Endothelial cell of umbilical vein (primary cell): ENCODE measurements around the gene PRPF40B. TPM values are rescaled to one million over a fixed set of nuclear protein-coding genes. Genes with fewer than 3 reads are reported as not detected.

Experiments
- BruUV-seq: library from RNA; stranded (reverse); fragments of 400-500 nt; replicated peaks from 2 replicates; lab custom pipeline; 2021; lab: Mats Ljungman, UMichigan
- CTCF ChIA-PET: fragments of 300-600, 350-600 bp; sonication (Branson Sonifier 250); formaldehyde crosslinking; loops from one replicate; lab custom pipeline; 2021; ENCODE audit warnings: antibody characterized with exemption, inconsistent platforms; lab: Charles Lee
- POLR2A ChIA-PET: fragments of 300-600, 350-600 bp; sonication (Branson Sonifier 250); formaldehyde crosslinking; loops from one replicate; lab custom pipeline; 2021; ENCODE audit warnings: antibody characterized with exemption, inconsistent platforms; lab: Charles Lee
- DNase-seq: peaks from one replicate; pipeline ENCODE4 v3.0.0-alpha.2; 2011; ENCODE audit warnings: low read depth, low spot score
- FAIRE-seq: peaks from 2 replicates; lab custom pipeline; 2011; peaks lifted over from hg19 to GRCh38; lab: Jason Lieb, UNC
- H2AFZ ChIP-seq: 2 replicates; pipeline ENCODE4 v1.6.0; 2012; ENCODE audit warnings: low read depth, low read length, control low read depth, inconsistent platforms
- H3K27ac ChIP-seq: 2 replicates; pipeline ENCODE4 v1.5.1; 2011; ENCODE audit warnings: low read depth, mild to moderate bottlenecking, control low read depth, low read length, moderate library complexity; ENCODE audit not compliant: insufficient read depth
- H3K27me3 ChIP-seq, 2 experiments: 2 replicates each; pipeline versions ENCODE4 v1.6.0 to v1.6.1; 2011; ENCODE audit warnings: low read length in 2 of 2, mixed read lengths in 1 of 2; ENCODE audit not compliant: control insufficient read depth in 2 of 2, insufficient read depth in 2 of 2
- H3K36me3 ChIP-seq, 2 experiments: 2 replicates in 1 of 2; 3 replicates in 1 of 2; pipeline ENCODE4 v1.5.1; 2011; ENCODE audit warnings: low read length in 2 of 2, mild to moderate bottlenecking in 1 of 2, moderate library complexity in 1 of 2; ENCODE audit not compliant: control insufficient read depth in 2 of 2, insufficient read depth in 2 of 2; ENCODE audit errors: extremely low read depth in 1 of 2
- H3K4me1 ChIP-seq: 3 replicates; pipeline ENCODE4 v1.5.1; 2011; ENCODE audit warnings: mild to moderate bottlenecking, low read length; ENCODE audit not compliant: control insufficient read depth, insufficient read depth; ENCODE audit errors: extremely low read depth
- H3K4me2 ChIP-seq: 2 replicates; pipeline ENCODE4 v1.6.1; 2011; ENCODE audit warnings: low read length, control low read depth, mixed read lengths; ENCODE audit not compliant: insufficient read depth
- H3K4me3 ChIP-seq, 3 experiments: fragments of 200-600 bp in 1 of 3; sonication (generic), shearing (Covaris generic) in 1 of 3; replicated peaks in 1 of 3; 2 replicates each; pipeline ENCODE4 v1.5.1; 2011 to 2016; ENCODE audit warnings: control low read depth in 3 of 3, low read length in 3 of 3, mild to moderate bottlenecking in 2 of 3, inconsistent platforms in 1 of 3, low read depth in 1 of 3, moderate library complexity in 1 of 3; ENCODE audit not compliant: insufficient read depth in 1 of 3
- H3K79me2 ChIP-seq: 2 replicates; pipeline ENCODE4 v1.6.0; 2012; ENCODE audit warnings: low read length, inconsistent platforms; ENCODE audit not compliant: control insufficient read depth, insufficient read depth
- H3K9ac ChIP-seq: replicated peaks from 2 replicates; pipeline ENCODE3; 2011; ENCODE audit warnings: low read length, control low read depth; ENCODE audit not compliant: insufficient read depth; ENCODE audit errors: extremely low read depth
- H3K9me1 ChIP-seq: replicated peaks from 3 replicates; pipeline ENCODE4 v1.6.0; 2011; ENCODE audit warnings: mild to moderate bottlenecking, low read length; ENCODE audit not compliant: control insufficient read depth, insufficient read depth; ENCODE audit errors: extremely low read depth
- H3K9me3 ChIP-seq: replicated peaks from 2 replicates; pipeline ENCODE4 v1.5.1; 2012; ENCODE audit warnings: low read length, inconsistent platforms; ENCODE audit not compliant: control insufficient read depth, insufficient read depth
- H4K20me1 ChIP-seq: replicated peaks from 2 replicates; pipeline ENCODE3; 2011; ENCODE audit warnings: mild to moderate bottlenecking, low read length; ENCODE audit not compliant: control insufficient read depth, insufficient read depth; ENCODE audit errors: extremely low read depth
- CTCF ChIP-seq, 2 donors: IDR thresholded peaks; 1 replicate in 1 of 2; 2 replicates in 1 of 2; pipeline ENCODE4 v1.5.1; 2011; ENCODE audit warnings: low read length in 2 of 2, mild to moderate bottlenecking in 2 of 2, moderate library complexity in 2 of 2, control low read depth in 1 of 2, inconsistent platforms in 1 of 2, low read depth in 1 of 2; ENCODE audit not compliant: insufficient read depth in 1 of 2; ENCODE audit errors: extremely low read depth in 1 of 2
- EZH2 ChIP-seq: IDR thresholded peaks from 2 replicates; pipeline ENCODE4 v1.6.1; 2012; ENCODE audit warnings: borderline replicate concordance, low read depth, mild to moderate bottlenecking, moderate library complexity, low read length, inconsistent platforms; ENCODE audit not compliant: severe bottlenecking
- FOS ChIP-seq: IDR thresholded peaks from 2 replicates; pipeline ENCODE4 v1.6.1; 2011; ENCODE audit warnings: mild to moderate bottlenecking, low read length, moderate library complexity, borderline replicate concordance; ENCODE audit not compliant: insufficient read depth
- GATA2 ChIP-seq: IDR thresholded peaks from 2 replicates; pipeline ENCODE4 v1.7.0; 2011; ENCODE audit warnings: low read depth, mild to moderate bottlenecking, moderate library complexity, mixed read lengths, low read length; ENCODE audit not compliant: insufficient read length, insufficient read depth
- JUN ChIP-seq: IDR thresholded peaks from 2 replicates; pipeline ENCODE4 v1.6.1; 2011; ENCODE audit warnings: borderline replicate concordance, low read depth; ENCODE audit not compliant: insufficient read length, insufficient read depth
- MAX ChIP-seq: IDR thresholded peaks from 2 replicates; pipeline ENCODE4 v1.6.1; 2011; ENCODE audit not compliant: insufficient read depth, insufficient read length
- MYC ChIP-seq: IDR thresholded peaks from one replicate; pipeline ENCODE4 v1.6.1; 2011; ENCODE audit warnings: mild to moderate bottlenecking, low read depth, low read length
- POLR2A ChIP-seq: IDR thresholded peaks from 2 replicates; pipeline ENCODE4 v1.6.1; 2012; ENCODE audit warnings: low read depth, mild to moderate bottlenecking, control low read depth, low read length
- POLR2AphosphoS5 ChIP-seq: IDR thresholded peaks from 2 replicates; pipeline ENCODE4 v1.6.1; 2012; ENCODE audit warnings: low read depth, mild to moderate bottlenecking, control low read depth, low read length, moderate library complexity; ENCODE audit not compliant: insufficient read depth
- dilution Hi-C: fragments of 300-500 bp; cut with MboI; formaldehyde crosslinking; loops from one replicate; pipeline ENCODE4 v1.15.0; 2019; ENCODE audit warnings: low sequenced_read_pairs; ENCODE audit not compliant: extremely low pct_ligation_motif_present
- intact Hi-C: fragments of 100-400 bp; cut with micrococcal nuclease; formaldehyde crosslinking; loops from one replicate; pipeline ENCODE4 v1.10.0; 2022
- polyA plus RNA-seq, 4 experiments: library from polyadenylated mRNA; depleted of rRNA in 3 of 4; stranded (reverse) in 3 of 4; unstranded in 1 of 4; fragments of >200 nt; gene quantifications; 2 replicates each; pipeline versions ENCODE4 v1.2.1 to v1.2.3, GENCODE V29; 2011 to 2012; ENCODE audit warnings: missing spikeins in 1 of 4
- total RNA-seq: library from RNA; stranded (reverse); gene quantifications from 2 replicates; pipeline ENCODE4 v1.2.3, GENCODE V29; 2021

PRPF40B gene
- total and polyA plus RNA-seq, 2 donors (not counting 3 experiments of a cell fraction or from before 2014, with no cell fraction given): 5.4 to 9.9 TPM

- no TSS peak for BruUV-seq
Measured at GRCh38 chr12:49674318-49674981, 51.1 kb downstream of the PRPF40B start.

More at GRCh38 chr12:49674318-49674981, 51.1 kb downstream of the PRPF40B start:
- Histone ChIP-seq H4K20me1 (no peaks in the 10 kb centered on the region), H3K27ac (peak overlapping the region; percentile 91), H2AFZ (no peak overlapping the region), H3K9me3 (no peaks in the 10 kb centered on the region), H3K79me2 (peaks cover 60% of the 10 kb centered on the region), H3K9ac (peak overlapping the region; percentile 74), H3K27me3 (no peaks in the 10 kb centered on the region), H3K36me3 (no peaks in the 10 kb centered on the region), H3K4me3 (no peak overlapping the region), H3K4me2 (peak overlapping the region; percentile 8), H3K9me1 (no peaks in the 10 kb centered on the region), H3K4me1 (peaks cover 45% of the 10 kb centered on the region)
- no peak for TF ChIP-seq MAX
- no peak for TF ChIP-seq CTCF (IDR thresholded peaks at IDR 0.05; ENCODE audit: extremely low read depth in 1 of 2, insufficient read depth in 1 of 2, low read depth in 1 of 2, low read length in 2 of 2)
- TF ChIP-seq MYC: no peak
- TF ChIP-seq FOS: no peak
- TF ChIP-seq GATA2: no peak
- TF ChIP-seq POLR2AphosphoS5: no peak
- TF ChIP-seq POLR2A: no peak
- no peak for TF ChIP-seq JUN
- no peak for TF ChIP-seq EZH2
- peak; percentile 63 for FAIRE-seq
- no peak for DNase-seq
- ChIA-PET CTCF (interaction anchor here (0.7 to 6.2 kb wide), 18 partner anchors 10 to 74 kb away, joined by 3 to 56 read pairs (median 9); partner anchors contain the start of genes FMNL3 and TMBIM6), POLR2A (interaction anchor here (0.6 to 3.4 kb wide), 5 partner anchors 11 to 67 kb away, joined by 3 to 21 read pairs (median 6); partner anchors contain the start of gene TMBIM6)
- dilution Hi-C loops (no loop called here), intact Hi-C loops (no loop called here)
